ENCODE measurements around the gene UBE2J2. TPM values are rescaled to one million over a fixed set of nuclear protein-coding genes. Genes with fewer than 3 reads are reported as not detected.
"Not testable (repeated sequence)": the region's sequence is repeated elsewhere in the genome, so short reads cannot be mapped to it uniquely, and the experiment has no call there.

UBE2J2 gene
- total RNA-seq, 1 donor from 2014 or later: 65.1 TPM

GRCh38 chr1:1254667-1254998 is 19.0 kb downstream of the UBE2J2 start:
- no peaks in the 10 kb centered on the region for H3K9me3 Mint-ChIP-seq (ENCODE audit: unreplicated experiment)
- no peak overlapping the region for H3K4me3 Mint-ChIP-seq (ENCODE audit: unreplicated experiment)
- TF ChIP-seq, protein P1, sequence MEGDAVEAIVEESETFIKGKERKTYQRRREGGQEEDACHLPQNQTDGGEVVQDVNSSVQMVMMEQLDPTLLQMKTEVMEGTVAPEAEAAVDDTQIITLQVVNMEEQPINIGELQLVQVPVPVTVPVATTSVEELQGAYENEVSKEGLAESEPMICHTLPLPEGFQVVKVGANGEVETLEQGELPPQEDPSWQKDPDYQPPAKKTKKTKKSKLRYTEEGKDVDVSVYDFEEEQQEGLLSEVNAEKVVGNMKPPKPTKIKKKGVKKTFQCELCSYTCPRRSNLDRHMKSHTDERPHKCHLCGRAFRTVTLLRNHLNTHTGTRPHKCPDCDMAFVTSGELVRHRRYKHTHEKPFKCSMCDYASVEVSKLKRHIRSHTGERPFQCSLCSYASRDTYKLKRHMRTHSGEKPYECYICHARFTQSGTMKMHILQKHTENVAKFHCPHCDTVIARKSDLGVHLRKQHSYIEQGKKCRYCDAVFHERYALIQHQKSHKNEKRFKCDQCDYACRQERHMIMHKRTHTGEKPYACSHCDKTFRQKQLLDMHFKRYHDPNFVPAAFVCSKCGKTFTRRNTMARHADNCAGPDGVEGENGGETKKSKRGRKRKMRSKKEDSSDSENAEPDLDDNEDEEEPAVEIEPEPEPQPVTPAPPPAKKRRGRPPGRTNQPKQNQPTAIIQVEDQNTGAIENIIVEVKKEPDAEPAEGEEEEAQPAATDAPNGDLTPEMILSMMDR (IDR thresholded peaks at IDR 0.05): no peak
- H3K36me3 Mint-ChIP-seq (ENCODE audit: unreplicated experiment): peaks cover 30% of the 10 kb centered on the region
- H3K4me1 Mint-ChIP-seq (ENCODE audit: unreplicated experiment): peaks cover 8% of the 10 kb centered on the region
- no peak overlapping the region for H3K27ac Mint-ChIP-seq (ENCODE audit: unreplicated experiment)
- DNase-seq (ENCODE audit: extremely low spot score, unreplicated experiment): no peak
- H3K27me3 Mint-ChIP-seq (ENCODE audit: unreplicated experiment): no peaks in the 10 kb centered on the region

GRCh38 chr1:1253972-1254666 is 19.5 kb downstream of the UBE2J2 start:
- Mint-ChIP-seq H3K9me3 (ENCODE audit: unreplicated experiment) (no peaks in the 10 kb centered on the region), H3K36me3 (ENCODE audit: unreplicated experiment) (peaks cover 28% of the 10 kb centered on the region)
- TF ChIP-seq, protein P1 (IDR thresholded peaks at IDR 0.05): no peak

GRCh38 chr1:1253314-1253713 is 20.3 kb downstream of the UBE2J2 start:
- no peak for DNase-seq (ENCODE audit: extremely low spot score, unreplicated experiment)
- Mint-ChIP-seq H3K4me1 (ENCODE audit: unreplicated experiment) (peaks cover 3% of the 10 kb centered on the region), H3K27ac (ENCODE audit: unreplicated experiment) (no peak overlapping the region), H3K27me3 (ENCODE audit: unreplicated experiment) (no peaks in the 10 kb centered on the region), H3K4me3 (ENCODE audit: unreplicated experiment) (no peak overlapping the region), H3K36me3 (ENCODE audit: unreplicated experiment) (peaks cover 28% of the 10 kb centered on the region), H3K9me3 (ENCODE audit: unreplicated experiment) (no peaks in the 10 kb centered on the region)
- TF ChIP-seq, protein P1 (IDR thresholded peaks at IDR 0.05): no peak

More at GRCh38 chr1:1253972-1254666, 19.5 kb downstream of the UBE2J2 start:
- Mint-ChIP-seq H3K4me3 (ENCODE audit: unreplicated experiment) (no peak overlapping the region), H3K27me3 (ENCODE audit: unreplicated experiment) (no peaks in the 10 kb centered on the region), H3K4me1 (ENCODE audit: unreplicated experiment) (peaks cover 6% of the 10 kb centered on the region), H3K27ac (ENCODE audit: unreplicated experiment) (no peak overlapping the region)
- no peak for DNase-seq (ENCODE audit: extremely low spot score, unreplicated experiment)

GRCh38 chr1:1250786-1251284 is 22.8 kb downstream of the UBE2J2 start:
- peaks cover 18% of the 10 kb centered on the region for H3K36me3 Mint-ChIP-seq (ENCODE audit: unreplicated experiment)
- TF ChIP-seq, protein P1 (IDR thresholded peaks at IDR 0.05): no peak
- no peaks in the 10 kb centered on the region for H3K27me3 Mint-ChIP-seq (ENCODE audit: unreplicated experiment)
- no peaks in the 10 kb centered on the region for H3K9me3 Mint-ChIP-seq (ENCODE audit: unreplicated experiment)
- H3K4me1 Mint-ChIP-seq (ENCODE audit: unreplicated experiment): no peaks in the 10 kb centered on the region
- H3K27ac Mint-ChIP-seq (ENCODE audit: unreplicated experiment): no peak overlapping the region
- DNase-seq (ENCODE audit: extremely low spot score, unreplicated experiment): no peak
- no peak overlapping the region for H3K4me3 Mint-ChIP-seq (ENCODE audit: unreplicated experiment)

DNA sequence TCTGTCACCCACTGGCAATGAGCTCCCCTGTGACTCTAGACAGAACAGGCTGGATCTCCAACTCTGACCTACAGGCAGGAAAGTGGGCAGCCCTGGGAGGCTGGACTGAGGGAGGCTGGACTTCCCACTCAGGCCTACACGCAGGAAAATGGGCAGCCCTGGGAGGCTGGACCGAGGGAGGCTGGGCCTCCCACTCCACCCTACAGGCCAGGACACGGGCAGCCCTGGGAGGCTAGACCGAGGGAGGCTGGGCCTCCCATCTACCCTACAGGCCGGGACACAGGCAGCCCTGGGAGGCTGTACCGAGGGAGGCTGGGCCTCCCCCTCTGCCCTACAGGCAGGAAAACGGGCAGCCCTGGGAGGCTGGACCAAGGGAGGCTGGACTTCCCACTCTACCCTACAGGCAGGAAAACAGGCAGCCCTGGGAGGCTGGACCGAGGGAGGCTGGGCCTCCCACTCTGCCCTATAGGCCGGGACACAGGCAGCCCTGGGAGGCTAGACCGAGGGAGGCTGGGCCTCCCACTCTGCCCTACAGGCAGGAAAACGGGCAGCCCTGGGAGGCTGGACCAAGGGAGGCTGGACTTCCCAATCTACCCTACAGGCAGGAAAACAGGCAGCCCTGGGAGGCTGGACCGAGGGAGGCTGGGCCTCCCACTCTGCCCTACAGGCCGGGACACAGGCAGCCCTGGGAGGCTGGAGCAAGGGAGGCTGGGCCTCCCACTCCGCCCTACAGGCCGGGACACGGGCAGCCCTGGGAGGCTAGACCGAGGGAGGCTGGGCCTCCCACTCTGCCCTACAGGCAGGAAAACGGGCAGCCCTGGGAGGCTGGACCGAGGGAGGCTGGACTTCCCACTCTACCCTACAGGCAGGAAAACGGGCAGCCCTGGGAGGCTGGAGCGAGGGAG is 25.4 kb downstream of the UBE2J2 start:
- H3K4me1 Mint-ChIP-seq (ENCODE audit: unreplicated experiment); DNase-seq (ENCODE audit: extremely low spot score, unreplicated experiment); H3K4me3 Mint-ChIP-seq (ENCODE audit: unreplicated experiment); H3K27ac Mint-ChIP-seq (ENCODE audit: unreplicated experiment); H3K9me3 Mint-ChIP-seq (ENCODE audit: unreplicated experiment); H3K36me3 Mint-ChIP-seq (ENCODE audit: unreplicated experiment); H3K27me3 Mint-ChIP-seq (ENCODE audit: unreplicated experiment): not testable (repeated sequence)

Measured in osteocyte (in vitro differentiated cells).